Smooth muscle cell (in vitro differentiated cells): ENCODE results near the gene GPR26. TPM values are rescaled to one million over a fixed set of nuclear protein-coding genes. Genes with fewer than 3 reads are reported as not detected.
A peak's percentile ranks its signal among the peaks of the same experiment; 100 is the strongest.

Source experiments
- DNase-seq: peaks from one replicate; lab custom pipeline; 2025; ENCODE audit not compliant: unreplicated experiment; lab: John Stamatoyannopoulos, UW
- H2AFZ ChIP-seq: fragments of 200-600 bp; sonication (generic); 2 replicates; pipeline ENCODE4 v1.6.0; 2016; ENCODE audit warnings: antibody characterized with exemption, low read depth, mild to moderate bottlenecking
- H3F3A ChIP-seq: fragments of 200-600 bp; sonication (generic); 2 replicates; pipeline ENCODE4 v1.6.0; 2017; ENCODE audit warnings: antibody characterized with exemption, low read depth
- H3K27ac ChIP-seq: fragments of 200-600 bp; sonication (generic); 2 replicates; pipeline ENCODE4 v1.5.1; 2016; ENCODE audit warnings: low read depth, mild to moderate bottlenecking
- H3K27me3 ChIP-seq: fragments of 200-600 bp; sonication (generic); 2 replicates; pipeline ENCODE4 v1.6.1; 2016; ENCODE audit warnings: low read depth, mild to moderate bottlenecking
- H3K36me3 ChIP-seq: fragments of 200-600 bp; sonication (generic); 2 replicates; pipeline ENCODE4 v1.5.1; 2016; ENCODE audit warnings: low read depth
- H3K4me1 ChIP-seq: fragments of 200-600 bp; sonication (generic); 2 replicates; pipeline ENCODE4 v1.5.1; 2016; ENCODE audit warnings: low read depth
- H3K4me2 ChIP-seq: fragments of 200-600 bp; sonication (generic); 2 replicates; pipeline ENCODE4 v1.6.0; 2016; ENCODE audit warnings: mild to moderate bottlenecking
- H3K4me3 ChIP-seq: fragments of 200-600 bp; sonication (generic); 2 replicates; pipeline ENCODE4 v1.5.1; 2016; ENCODE audit warnings: mild to moderate bottlenecking
- H3K79me2 ChIP-seq: fragments of 200-600 bp; sonication (generic); 2 replicates; pipeline ENCODE4 v1.6.0; 2016; ENCODE audit warnings: low read depth, mild to moderate bottlenecking
- H3K9ac ChIP-seq: fragments of 200-600 bp; sonication (generic); 2 replicates; pipeline ENCODE4 v1.6.0; 2016; ENCODE audit warnings: low read depth
- H3K9me3 ChIP-seq: fragments of 200-600 bp; sonication (generic); replicated peaks from 2 replicates; pipeline ENCODE4 v1.5.1; 2016; ENCODE audit warnings: low read depth
- H4K20me1 ChIP-seq: fragments of 200-600 bp; sonication (generic); 2 replicates; pipeline ENCODE4 v1.6.0; 2016; ENCODE audit warnings: low read depth
- CTCF ChIP-seq: fragments of 200-600 bp; sonication (generic); IDR thresholded peaks from 2 replicates; pipeline ENCODE4 v1.5.1; 2017; ENCODE audit warnings: borderline replicate concordance, mild to moderate bottlenecking, antibody characterized with exemption; ENCODE audit not compliant: insufficient read depth, poor library complexity, severe bottlenecking
- WGBS: methylation state at CpG from one replicate; pipeline ENCODE4 v1.1.7; 2016; ENCODE audit warnings: low lambda C conversion rate; 5-methylcytosine and 5-hydroxymethylcytosine counted together
- polyA plus RNA-seq: library from polyadenylated mRNA; unstranded; fragments of >200 nt; fragmentation: Nextera tagmentation; extraction: Ambion mirVana; gene quantifications from 2 replicates; pipeline ENCODE4 v1.2.1, GENCODE V29; 2016
- total RNA-seq: library from RNA; depleted of rRNA; stranded (reverse); fragments of >200 nt; gene quantifications from 2 replicates; pipeline ENCODE4 v1.2.3, GENCODE V29; 2014

Gene GPR26
- total and polyA plus RNA-seq, 2 experiments from 2014 or later, result not detected

GRCh38 chr10:123637326-123637880 lies 28.8 kb upstream of the GPR26 start:
- Histone ChIP-seq H3K79me2 (no peaks in the 10 kb centered on the region), H3K27ac (peak overlapping the region; percentile 79), H3K4me3 (no peak overlapping the region), H3F3A (peaks cover 13% of the 10 kb centered on the region), H3K4me1 (no peaks in the 10 kb centered on the region), H3K36me3 (no peaks in the 10 kb centered on the region), H4K20me1 (no peaks in the 10 kb centered on the region), H3K27me3 (no peaks in the 10 kb centered on the region), H3K9me3 (no peaks in the 10 kb centered on the region), H2AFZ (no peak overlapping the region), H3K9ac (no peak overlapping the region), H3K4me2 (peak overlapping the region; percentile 52)
- 47% methylated on average over 6 of the region's 6 CpGs for WGBS
- TF ChIP-seq CTCF, result no peak
- no peak for DNase-seq

- WGBS, result 88% methylated on average over 3 of the region's 3 CpGs
- H3K4me2 ChIP-seq, result no peak overlapping the region
- no peak overlapping the region for H2AFZ ChIP-seq
- H3K79me2 ChIP-seq, result no peaks in the 10 kb centered on the region
- H3K9ac ChIP-seq, result no peak overlapping the region
- DNase-seq, result no peak
- peaks cover 13% of the 10 kb centered on the region for H3F3A ChIP-seq
- H3K9me3 ChIP-seq, result no peaks in the 10 kb centered on the region
- H4K20me1 ChIP-seq, result no peaks in the 10 kb centered on the region
- no peak overlapping the region for H3K27ac ChIP-seq
- H3K27me3 ChIP-seq, result no peaks in the 10 kb centered on the region
- no peaks in the 10 kb centered on the region for H3K4me1 ChIP-seq
- TF ChIP-seq CTCF, result no peak
- H3K36me3 ChIP-seq, result no peaks in the 10 kb centered on the region
- no peak overlapping the region for H3K4me3 ChIP-seq
Observed at GRCh38 chr10:123639131-123639530, 27.0 kb upstream of the GPR26 start.

- peaks cover 13% of the 10 kb centered on the region for H3F3A ChIP-seq
- no peaks in the 10 kb centered on the region for H3K4me1 ChIP-seq
- H3K27ac ChIP-seq, result no peak overlapping the region
- no peak overlapping the region for H3K4me3 ChIP-seq
- WGBS, result 4% methylated on average over 3 of the region's 3 CpGs
- no peak overlapping the region for H3K9ac ChIP-seq
- H3K79me2 ChIP-seq, result no peaks in the 10 kb centered on the region
- no peaks in the 10 kb centered on the region for H4K20me1 ChIP-seq
- DNase-seq, result no peak
- H3K27me3 ChIP-seq, result no peaks in the 10 kb centered on the region
- H2AFZ ChIP-seq, result no peak overlapping the region
- TF ChIP-seq CTCF, result no peak
- peak overlapping the region; percentile 40 for H3K4me2 ChIP-seq
- no peaks in the 10 kb centered on the region for H3K9me3 ChIP-seq
- no peaks in the 10 kb centered on the region for H3K36me3 ChIP-seq
Observed at GRCh38 chr10:123640016-123640535, 26.1 kb upstream of the GPR26 start.

- H3K27me3 ChIP-seq, result peaks cover 13% of the 10 kb centered on the region
- DNase-seq, result no peak
- H3K79me2 ChIP-seq, result no peaks in the 10 kb centered on the region
- H3K9ac ChIP-seq, result no peak overlapping the region
- 41% methylated on average over 4 of the region's 4 CpGs for WGBS
- H3K4me3 ChIP-seq, result no peak overlapping the region
- H3K36me3 ChIP-seq, result no peaks in the 10 kb centered on the region
- no peak overlapping the region for H2AFZ ChIP-seq
- no peaks in the 10 kb centered on the region for H4K20me1 ChIP-seq
- H3K4me1 ChIP-seq, result no peaks in the 10 kb centered on the region
- H3K9me3 ChIP-seq, result no peaks in the 10 kb centered on the region
- H3K4me2 ChIP-seq, result no peak overlapping the region
- H3F3A ChIP-seq, result peaks cover 6% of the 10 kb centered on the region
- H3K27ac ChIP-seq, result no peak overlapping the region
- no peak for TF ChIP-seq CTCF
Observed at GRCh38 chr10:123642293-123642692, 23.9 kb upstream of the GPR26 start.
